Sigmoid colon (tissue), 4 donors: ENCODE results near the gene PRDM11.

Experiments used
- POLR2A ChIP-seq, 2 donors: fragments of 450-650 bp; IDR thresholded peaks; one replicate each; pipeline ENCODE4 v1.6.1; 2016; ENCODE audit warnings: antibody characterized with exemption in 2 of 2, mild to moderate bottlenecking in 2 of 2, moderate library complexity in 2 of 2
- POLR2AphosphoS5 ChIP-seq, 4 donors: sonication (generic); formaldehyde crosslinking; IDR thresholded peaks; one replicate each; pipeline ENCODE4 v1.6.1; 2017; ENCODE audit warnings: antibody characterized with exemption in 4 of 4
- TF ChIP-seq, protein P1 (sequence below), 4 experiments: fragments of 450-650 bp in 3 of 4; fragments of 200-600 bp in 1 of 4; IDR thresholded peaks; one replicate each; pipeline ENCODE4 v1.5.1; 2016 to 2019; ENCODE audit warnings: antibody characterized with exemption in 4 of 4, mild to moderate bottlenecking in 3 of 4, moderate library complexity in 2 of 4

DNA sequence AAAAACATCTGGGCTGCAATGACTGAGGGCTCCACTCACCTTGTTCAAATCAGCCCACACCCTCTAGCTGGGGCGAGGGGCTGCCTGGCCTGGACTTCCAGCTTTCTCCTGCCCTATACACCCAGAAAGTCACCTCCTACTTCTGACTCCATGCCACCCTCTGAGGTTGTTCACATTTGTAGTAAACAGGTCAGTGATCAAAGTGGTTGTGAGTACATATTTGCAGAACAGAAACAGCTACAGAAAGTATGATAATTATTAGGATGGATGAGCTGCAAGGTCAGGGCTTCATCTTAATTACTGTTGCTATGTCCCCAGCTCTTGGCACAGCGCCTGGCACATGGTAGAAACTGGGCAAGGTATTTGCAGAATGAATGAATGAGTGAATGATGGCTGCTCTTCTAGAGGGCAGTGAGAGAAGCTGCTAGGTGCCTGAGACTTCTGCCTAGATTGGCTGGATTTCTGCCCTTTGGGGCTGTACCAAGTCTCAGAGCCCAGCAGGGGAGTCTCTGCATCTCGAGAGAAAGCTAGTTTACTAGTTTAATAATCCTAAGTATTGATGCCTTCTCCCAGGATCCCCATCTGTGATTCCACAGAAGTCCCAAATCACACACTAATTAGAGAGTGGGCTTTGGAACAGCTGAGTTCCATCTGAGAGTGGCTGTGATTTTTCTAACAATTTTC is 103.7 kb downstream of the PRDM11 start:
- TF ChIP-seq, protein P1, sequence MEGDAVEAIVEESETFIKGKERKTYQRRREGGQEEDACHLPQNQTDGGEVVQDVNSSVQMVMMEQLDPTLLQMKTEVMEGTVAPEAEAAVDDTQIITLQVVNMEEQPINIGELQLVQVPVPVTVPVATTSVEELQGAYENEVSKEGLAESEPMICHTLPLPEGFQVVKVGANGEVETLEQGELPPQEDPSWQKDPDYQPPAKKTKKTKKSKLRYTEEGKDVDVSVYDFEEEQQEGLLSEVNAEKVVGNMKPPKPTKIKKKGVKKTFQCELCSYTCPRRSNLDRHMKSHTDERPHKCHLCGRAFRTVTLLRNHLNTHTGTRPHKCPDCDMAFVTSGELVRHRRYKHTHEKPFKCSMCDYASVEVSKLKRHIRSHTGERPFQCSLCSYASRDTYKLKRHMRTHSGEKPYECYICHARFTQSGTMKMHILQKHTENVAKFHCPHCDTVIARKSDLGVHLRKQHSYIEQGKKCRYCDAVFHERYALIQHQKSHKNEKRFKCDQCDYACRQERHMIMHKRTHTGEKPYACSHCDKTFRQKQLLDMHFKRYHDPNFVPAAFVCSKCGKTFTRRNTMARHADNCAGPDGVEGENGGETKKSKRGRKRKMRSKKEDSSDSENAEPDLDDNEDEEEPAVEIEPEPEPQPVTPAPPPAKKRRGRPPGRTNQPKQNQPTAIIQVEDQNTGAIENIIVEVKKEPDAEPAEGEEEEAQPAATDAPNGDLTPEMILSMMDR (IDR thresholded peaks at IDR 0.05), result no peak
- TF ChIP-seq POLR2A (IDR thresholded peaks at IDR 0.05) (no peak), POLR2AphosphoS5 (IDR thresholded peaks at IDR 0.05) (no peak)
